ENCODE measurements around the gene GALNT2. TPM values are rescaled to one million over a fixed set of nuclear protein-coding genes. Genes with fewer than 3 reads are reported as not detected.

GALNT2 gene
- total RNA-seq = 38.0 TPM

- peak; percentile 82 to 93 (median 91) for DNase-seq (ENCODE audit: low read depth in 2 of 3, low spot score in 2 of 3)
Measured at GRCh38 chr1:230066466-230067404, at the start of gene GALNT2. GALNT2 (plus strand) TSS chr1:230067238; CDS start chr1:230067281, 43 bp downstream.

GRCh38 chr1:230020451-230020850, 46.6 kb upstream of the GALNT2 start:
- no peak for DNase-seq (ENCODE audit: low read depth in 2 of 3, low spot score in 2 of 3)

- DNase-seq (ENCODE audit: low read depth in 2 of 3, low spot score in 2 of 3) = no peak
Measured at GRCh38 chr1:230022666-230023380, 44.2 kb upstream of the GALNT2 start.

- no peak for DNase-seq (ENCODE audit: low read depth in 2 of 3, low spot score in 2 of 3)
Measured at GRCh38 chr1:230025686-230026085, 41.4 kb upstream of the GALNT2 start.

- no peak for DNase-seq (ENCODE audit: low read depth in 2 of 3, low spot score in 2 of 3)
Measured at GRCh38 chr1:230026139-230026538, 40.9 kb upstream of the GALNT2 start.

GRCh38 chr1:230026572-230026971, 40.5 kb upstream of the GALNT2 start:
- no peak for DNase-seq (ENCODE audit: low read depth in 2 of 3, low spot score in 2 of 3)

- no peak for DNase-seq (ENCODE audit: low read depth in 2 of 3, low spot score in 2 of 3)
Measured at GRCh38 chr1:230028602-230029223, 38.3 kb upstream of the GALNT2 start.

- no peak for DNase-seq (ENCODE audit: low read depth in 2 of 3, low spot score in 2 of 3)
Measured at GRCh38 chr1:230029244-230029941, 37.6 kb upstream of the GALNT2 start.

- DNase-seq (ENCODE audit: low read depth in 2 of 3, low spot score in 2 of 3) = no peak
Measured at GRCh38 chr1:230030122-230030821, 36.8 kb upstream of the GALNT2 start.

- DNase-seq (ENCODE audit: low read depth in 2 of 3, low spot score in 2 of 3) = no peak
Measured at GRCh38 chr1:230031131-230031530, 35.9 kb upstream of the GALNT2 start.

GRCh38 chr1:230032516-230033281, 34.3 kb upstream of the GALNT2 start:
- DNase-seq (ENCODE audit: low read depth in 2 of 3, low spot score in 2 of 3) = no peak

GRCh38 chr1:230037261-230037660, 29.8 kb upstream of the GALNT2 start:
- DNase-seq (ENCODE audit: low read depth in 2 of 3, low spot score in 2 of 3) = no peak

GRCh38 chr1:230040440-230040839, 26.6 kb upstream of the GALNT2 start:
- DNase-seq (ENCODE audit: low read depth in 2 of 3, low spot score in 2 of 3) = no peak

- DNase-seq (ENCODE audit: low read depth in 2 of 3, low spot score in 2 of 3) = no peak
Measured at GRCh38 chr1:230043081-230043480, 24.0 kb upstream of the GALNT2 start.

- DNase-seq (ENCODE audit: low read depth in 2 of 3, low spot score in 2 of 3) = no peak
Measured at GRCh38 chr1:230044729-230045128, 22.3 kb upstream of the GALNT2 start.

- no peak for DNase-seq (ENCODE audit: low read depth in 2 of 3, low spot score in 2 of 3)
Measured at GRCh38 chr1:230047114-230047865, 19.7 kb upstream of the GALNT2 start.

- no peak for DNase-seq (ENCODE audit: low read depth in 2 of 3, low spot score in 2 of 3)
Measured at GRCh38 chr1:230048322-230048721, 18.7 kb upstream of the GALNT2 start.

- no peak for DNase-seq (ENCODE audit: low read depth in 2 of 3, low spot score in 2 of 3)
Measured at GRCh38 chr1:230048922-230049321, 18.1 kb upstream of the GALNT2 start.

GRCh38 chr1:230049731-230050130, 17.3 kb upstream of the GALNT2 start:
- DNase-seq (ENCODE audit: low read depth in 2 of 3, low spot score in 2 of 3) = no peak
